Head of caudate nucleus (tissue), 42 donors: ENCODE measurements around the gene DIO2.

Source experiments
- DNase-seq, 42 donors: peaks; one replicate each; pipeline versions ENCODE4 v3.0.0 to v3.0.0-alpha.2; 2020 to 2021; ENCODE audit warnings: mixed read lengths in 7 of 42
- intact Hi-C: fragments of 100-400 bp; cut with DNase I; formaldehyde crosslinking; loops from one replicate; pipeline ENCODE4 v1.15.0; 2022

Gene DIO2

GRCh38 chr14:80211153-80212022 is at the start of gene DIO2:
DIO2 (minus strand) TSS chr14:80211504; CDS start chr14:80211472, 32 bp downstream.
- intact Hi-C loops, result no loop called here
- DNase-seq, result peak; percentile 15 to 87 (median 56)

DNA sequence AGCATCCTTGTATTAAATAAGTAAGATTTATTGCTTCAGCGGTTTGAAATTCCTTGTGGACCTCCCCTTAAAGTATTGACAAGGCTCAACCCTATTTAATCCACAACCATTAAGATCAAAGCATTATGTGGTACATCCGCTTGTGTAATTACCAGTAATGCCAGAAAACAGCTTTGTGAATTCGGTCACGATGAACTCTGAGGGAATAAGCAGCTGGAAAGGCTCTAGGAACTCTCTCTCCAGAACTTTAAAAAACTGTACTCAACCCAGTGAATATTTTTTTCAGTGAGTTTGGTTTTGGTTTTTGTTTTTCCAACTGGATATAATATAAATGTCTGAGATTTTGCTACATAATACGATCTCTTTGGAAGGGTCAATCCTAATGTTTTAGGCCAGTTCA is 49.3 kb upstream of the DIO2 start:
- intact Hi-C loops, result no loop called here
- no peak for DNase-seq

DNA sequence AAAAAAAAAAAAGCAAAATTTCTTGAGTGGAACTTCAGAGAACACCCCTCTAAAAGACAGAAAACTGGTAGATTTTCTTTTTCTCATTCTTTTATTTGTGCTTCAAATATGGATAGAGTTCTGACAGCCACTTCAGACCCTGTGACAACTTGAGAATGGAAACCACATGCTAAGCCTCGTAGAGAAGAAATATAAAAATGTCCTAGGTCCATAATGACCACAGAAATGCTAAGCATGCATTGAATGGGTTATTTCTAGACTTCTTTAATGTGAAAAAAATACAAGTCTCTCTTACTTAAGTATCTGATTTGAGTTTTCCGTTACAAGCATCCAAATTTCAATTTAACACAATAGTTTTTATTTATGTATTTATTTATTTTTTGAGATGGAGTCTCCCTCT is 28.3 kb upstream of the DIO2 start:
- DNase-seq, result no peak

GRCh38 chr14:80237143-80237542 is 25.8 kb upstream of the DIO2 start:
- intact Hi-C loops, result no loop called here
- no peak for DNase-seq

More for the DNA sequence above, 28.3 kb upstream of the DIO2 start:
- intact Hi-C loops, result no loop called here

DNA sequence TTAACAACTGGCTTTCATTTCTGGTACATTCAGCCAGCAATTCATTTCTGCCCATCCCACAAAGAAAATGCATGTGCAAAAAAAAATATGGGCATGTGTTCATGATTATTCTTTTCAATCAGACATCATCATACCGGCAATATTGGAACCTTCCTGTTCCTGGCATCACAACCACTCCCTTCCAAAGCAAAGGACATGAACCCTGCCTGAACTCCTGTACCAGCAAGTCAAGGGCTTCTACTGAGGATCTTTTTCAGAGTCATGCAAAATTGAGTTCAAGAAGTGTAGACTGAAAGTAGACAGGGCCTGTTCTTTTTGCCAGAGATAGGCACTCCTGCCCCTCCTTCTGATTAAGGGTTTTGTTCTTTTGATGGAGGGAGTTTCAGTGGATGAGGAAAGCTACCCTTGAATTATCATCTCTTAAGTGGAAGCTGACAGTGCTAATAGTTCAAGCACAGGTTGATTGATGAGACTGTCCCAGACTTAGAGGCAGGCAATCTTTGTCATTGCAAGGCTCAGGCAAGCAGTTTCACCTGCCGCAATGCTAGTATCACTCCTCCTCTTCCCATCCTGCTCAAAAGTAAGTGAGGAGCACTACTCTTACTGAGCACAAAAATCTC is 22.3 kb upstream of the DIO2 start:
- no peak for DNase-seq
- intact Hi-C loops, result no loop called here

GRCh38 chr14:80231702-80232101 is 20.4 kb upstream of the DIO2 start:
- intact Hi-C loops, result no loop called here
- DNase-seq, result no peak

DNA sequence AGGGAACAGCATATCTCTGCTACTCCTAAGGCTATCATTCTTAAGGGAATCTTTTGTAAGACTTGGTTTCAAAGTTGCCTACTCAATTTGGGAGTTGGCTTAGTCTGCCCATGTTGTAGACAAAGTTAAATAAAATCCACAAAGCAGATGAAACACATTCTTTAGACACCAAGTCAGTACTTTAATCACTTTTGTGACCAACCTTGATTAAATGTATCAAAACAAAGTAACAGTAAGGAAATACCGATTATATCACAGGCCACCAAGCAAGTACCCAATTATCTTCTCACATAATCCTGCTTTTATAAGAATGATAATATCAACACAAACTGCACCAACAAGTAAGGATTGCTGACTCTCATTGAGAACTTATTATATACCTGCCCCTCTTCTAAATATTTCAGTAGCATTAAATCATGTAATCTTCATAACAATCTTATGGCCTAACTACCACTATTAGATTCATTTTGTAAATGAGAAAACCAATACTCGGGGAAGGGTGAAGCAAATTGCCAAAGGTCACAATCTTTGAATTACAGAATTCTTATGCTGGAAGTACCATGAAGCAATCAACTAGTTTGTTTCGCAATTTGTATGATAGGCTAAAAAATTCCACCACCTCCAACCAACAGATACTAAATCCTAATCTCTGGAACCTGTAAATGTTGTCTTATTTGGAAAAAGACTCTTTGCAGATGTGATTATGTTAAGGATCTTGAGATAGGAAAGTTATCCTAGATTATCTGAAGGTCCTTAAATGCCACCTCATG is 12.6 kb upstream of the DIO2 start:
- intact Hi-C loops, result no loop called here
- DNase-seq, result no peak

DNA sequence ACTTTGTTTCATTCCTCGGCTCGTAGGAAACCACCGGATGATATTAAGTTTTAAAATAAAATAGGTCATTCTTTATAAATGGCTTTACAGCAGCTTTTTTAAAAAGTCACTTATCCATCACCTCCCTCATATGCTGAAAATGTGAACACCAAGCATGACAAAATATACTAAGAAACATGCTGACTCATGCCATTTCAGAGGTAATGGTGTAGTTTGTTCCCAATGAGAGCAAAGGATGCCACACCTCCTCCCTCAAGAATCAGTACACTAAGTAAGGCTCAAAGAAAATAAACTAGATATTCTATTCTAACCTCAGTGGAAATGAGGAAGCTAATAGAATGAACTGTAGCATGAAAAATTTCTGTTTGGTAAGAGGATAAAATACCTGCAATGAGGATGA is 5.5 kb upstream of the DIO2 start:
- DNase-seq, result no peak
- intact Hi-C loops, result no loop called here

DNA sequence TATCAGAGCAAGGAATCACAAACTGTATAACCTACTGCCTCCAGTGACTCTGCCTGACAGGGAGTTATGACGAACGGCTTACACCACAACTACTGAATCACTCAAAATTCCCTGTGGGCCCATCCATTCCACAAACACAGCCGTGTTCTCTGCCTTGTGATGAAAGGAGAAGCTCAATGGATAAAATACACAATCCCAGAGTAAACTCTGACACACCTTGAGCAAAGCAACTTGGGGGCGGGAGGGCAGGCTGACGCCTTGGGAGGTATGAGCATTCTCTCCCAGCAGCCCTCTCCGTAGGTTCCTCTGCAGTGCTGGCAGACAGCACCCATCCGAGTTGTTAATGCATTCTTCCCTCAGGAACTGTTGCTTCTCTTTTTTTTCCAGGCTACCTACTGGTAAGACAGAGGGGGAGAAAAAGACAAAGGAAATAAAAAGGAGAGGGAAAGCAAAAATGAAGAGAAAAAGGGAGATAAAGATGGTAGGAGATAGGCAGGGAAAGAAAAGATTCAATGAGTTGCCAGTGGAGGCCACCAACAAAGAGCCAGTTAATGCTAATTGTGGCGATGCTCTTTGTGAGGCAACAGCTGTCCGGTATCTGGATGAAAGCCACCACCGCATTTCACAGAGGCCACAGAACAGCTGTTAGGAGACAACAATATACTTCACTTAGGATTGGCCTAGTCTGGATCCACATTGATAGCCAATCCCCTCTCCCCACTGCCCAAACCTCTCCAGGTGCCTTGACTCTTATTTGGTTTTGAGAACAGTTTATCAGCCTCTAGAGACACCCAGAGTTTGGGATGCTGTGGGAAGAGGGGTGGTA is 4.7 kb upstream of the DIO2 start:
- intact Hi-C loops, result no loop called here
- DNase-seq, result peak in 8 of 42 donors; percentile 2 to 48 (median 16)

GRCh38 chr14:80215081-80215480 is 3.8 kb upstream of the DIO2 start:
- DNase-seq, result no peak
- intact Hi-C loops, result no loop called here

DNA sequence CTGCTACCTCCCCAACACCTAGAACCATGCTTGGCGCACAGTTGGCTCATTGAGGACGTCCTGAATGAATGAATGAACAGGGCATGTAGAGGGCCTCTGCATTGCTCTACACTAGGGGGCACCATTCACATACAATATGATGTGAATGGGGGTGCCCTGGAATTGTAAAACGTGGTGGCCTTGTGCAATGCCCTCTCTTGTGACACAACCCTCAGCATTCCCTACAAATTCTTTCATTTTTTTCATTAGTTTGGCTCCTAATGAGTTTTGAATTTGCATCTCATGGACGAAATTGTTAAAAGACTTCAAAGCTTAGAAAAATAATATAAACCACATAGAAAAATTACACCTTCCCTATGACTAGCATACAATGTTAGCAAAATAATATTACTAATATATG is 2.3 kb upstream of the DIO2 start:
- DNase-seq, result peak in 30 of 42 donors; percentile 3 to 70 (median 32)
- intact Hi-C loops, result no loop called here

DNA sequence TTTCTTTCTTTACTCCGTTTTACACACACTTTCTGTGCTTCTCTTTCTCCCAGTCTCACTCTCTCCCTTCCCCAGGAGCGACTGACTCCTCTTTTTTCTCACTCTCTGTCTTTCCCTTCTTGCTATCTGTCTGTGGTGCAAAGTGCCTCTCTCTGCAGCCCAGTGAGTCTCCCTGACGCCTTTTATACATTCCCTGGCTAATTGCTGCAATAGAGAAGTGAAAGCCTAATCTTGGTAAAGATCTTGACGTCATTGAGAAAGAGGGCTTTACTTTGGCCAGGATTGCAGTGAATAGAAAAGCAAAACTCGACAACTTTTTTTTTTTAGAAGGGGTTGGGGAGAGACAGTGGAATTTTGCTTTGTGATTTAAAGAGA is 706 bp upstream of the DIO2 start:
- intact Hi-C loops, result no loop called here
- DNase-seq, result no peak

DNA sequence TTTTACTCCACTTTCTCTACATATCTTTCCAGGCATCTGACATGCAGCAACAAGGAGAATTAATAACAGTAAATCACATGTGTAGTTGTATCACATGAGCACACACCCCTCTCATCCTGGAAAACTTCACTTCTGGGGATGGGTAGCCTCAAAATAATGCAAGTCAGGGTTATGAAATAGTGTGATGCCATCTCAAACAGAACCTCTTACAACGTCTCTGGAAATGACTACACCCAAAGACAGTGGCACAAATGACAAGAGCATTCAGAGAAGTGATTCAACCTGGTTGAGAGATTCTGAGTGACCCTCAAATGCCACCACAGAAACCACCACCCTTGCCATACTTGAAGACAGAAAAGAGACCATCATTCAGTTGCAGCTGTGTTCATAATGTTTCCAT is 2.8 kb downstream of the DIO2 start:
- intact Hi-C loops, result no loop called here
- DNase-seq, result no peak

- no peak for DNase-seq
- intact Hi-C loops, result no loop called here
Observed at GRCh38 chr14:80206351-80207080, 4.8 kb downstream of the DIO2 start.

GRCh38 chr14:80202888-80203562 is 8.3 kb downstream of the DIO2 start:
- DNase-seq, result no peak
- intact Hi-C loops, result no loop called here

DNA sequence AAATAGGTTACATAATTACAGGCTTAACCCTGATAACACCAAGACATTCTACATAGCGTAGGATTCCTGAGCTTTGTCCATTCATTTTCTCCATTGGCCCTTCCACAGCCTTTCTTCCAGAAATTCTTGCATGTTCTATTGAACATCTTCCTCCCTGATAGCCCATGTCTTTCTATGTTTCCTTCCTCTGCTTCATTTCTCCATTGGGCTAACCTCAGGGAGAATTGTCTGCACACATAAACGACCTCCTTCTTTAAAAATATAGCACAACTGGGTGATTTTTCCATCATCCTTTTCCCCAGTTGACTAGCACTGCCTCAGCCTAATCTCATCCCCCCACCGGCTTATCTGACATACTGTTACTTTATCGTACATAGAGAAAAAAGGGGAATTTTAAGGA is 11.2 kb downstream of the DIO2 start:
- no peak for DNase-seq
- intact Hi-C loops, result no loop called here

- DNase-seq, result no peak
- intact Hi-C loops, result no loop called here
Observed at GRCh38 chr14:80188571-80188970, 22.7 kb downstream of the DIO2 start.

DNA sequence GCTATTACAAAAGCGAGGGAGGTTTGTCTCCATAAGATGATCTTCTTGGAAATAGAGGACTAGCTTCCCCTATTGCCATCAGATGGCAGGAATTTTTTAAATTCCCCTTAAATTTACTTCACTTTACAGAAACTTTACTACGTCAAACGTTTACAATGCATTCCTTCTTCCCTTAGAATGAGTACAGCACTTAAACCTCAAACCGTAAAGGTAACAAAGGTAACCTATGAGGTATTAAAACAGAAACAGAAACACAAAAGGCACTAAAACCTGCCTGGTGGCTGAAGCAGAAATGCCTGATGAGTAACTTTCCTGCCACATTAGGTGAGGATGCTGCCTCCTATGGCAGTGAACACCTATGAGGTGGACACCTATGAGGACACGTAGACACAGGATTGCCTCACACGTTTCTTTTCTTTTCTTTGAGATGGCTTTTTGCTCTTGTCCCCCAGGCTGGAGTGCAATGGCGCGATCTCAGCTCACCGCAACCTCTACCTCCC is 25.0 kb downstream of the DIO2 start:
- intact Hi-C loops, result no loop called here
- DNase-seq, result no peak
